IPS-20b (cell line): Measurements from ENCODE around the gene NXNL2.

Experiments used
- H3K27ac ChIP-seq: one replicate; pipeline ENCODE4 v1.5.1; 2013; ENCODE audit warnings: low read length
- H3K27me3 ChIP-seq: 2 replicates; pipeline ENCODE4 v1.6.1; 2013; ENCODE audit warnings: mild to moderate bottlenecking, low read length, inconsistent platforms; ENCODE audit not compliant: insufficient read depth
- H3K36me3 ChIP-seq: 2 replicates; pipeline ENCODE4 v1.6.1; 2013; ENCODE audit warnings: low read depth, mild to moderate bottlenecking, inconsistent platforms, low read length, moderate library complexity; ENCODE audit not compliant: insufficient read depth
- H3K4me1 ChIP-seq: 2 replicates; pipeline ENCODE4 v1.6.1; 2013; ENCODE audit warnings: mild to moderate bottlenecking, control low read depth, inconsistent platforms, low read length, moderate library complexity; ENCODE audit not compliant: insufficient read depth
- H3K4me3 ChIP-seq: 2 replicates; pipeline ENCODE4 v1.5.1; 2013; ENCODE audit warnings: mild to moderate bottlenecking, low read length, inconsistent platforms
- H3K9ac ChIP-seq: 2 replicates; pipeline ENCODE4 v1.6.1; 2013; ENCODE audit warnings: low read depth, mild to moderate bottlenecking, inconsistent platforms, low read length, moderate library complexity
- H3K9me3 ChIP-seq: 2 replicates; pipeline ENCODE4 v1.6.1; 2013; ENCODE audit warnings: mild to moderate bottlenecking, low read depth, low read length, inconsistent platforms; ENCODE audit not compliant: insufficient read depth

NXNL2 gene

DNA sequence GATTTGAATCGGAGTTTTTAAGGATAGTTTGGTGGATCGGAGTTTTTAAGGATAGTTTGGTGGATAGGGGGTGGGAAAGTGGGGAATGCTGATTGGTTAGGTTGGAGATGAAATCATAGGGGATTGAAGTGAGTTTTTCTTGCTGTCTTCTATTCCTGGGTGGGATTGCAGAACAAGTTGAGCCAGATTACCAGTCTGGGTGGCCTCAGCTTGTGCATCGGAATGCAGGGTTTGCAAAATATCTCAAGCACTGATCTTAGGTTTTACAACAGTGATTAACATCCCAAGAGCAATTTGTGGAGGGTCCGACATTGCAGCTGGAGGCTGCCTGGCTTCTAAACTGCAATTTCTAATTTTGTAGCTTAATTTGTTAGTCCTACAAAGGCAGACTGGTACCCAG lies 23.1 kb upstream of the NXNL2 start:
- H3K27me3 ChIP-seq, result no peaks in the 10 kb centered on the region
- H3K4me1 ChIP-seq, result no peaks in the 10 kb centered on the region
- H3K27ac ChIP-seq, result no peak overlapping the region
- H3K4me3 ChIP-seq, result no peak overlapping the region
- no peak overlapping the region for H3K9ac ChIP-seq
- peaks cover 8% of the 10 kb centered on the region; the same call in 1 of the 2 replicates for H3K9me3 ChIP-seq
- H3K36me3 ChIP-seq, result no peaks in the 10 kb centered on the region

DNA sequence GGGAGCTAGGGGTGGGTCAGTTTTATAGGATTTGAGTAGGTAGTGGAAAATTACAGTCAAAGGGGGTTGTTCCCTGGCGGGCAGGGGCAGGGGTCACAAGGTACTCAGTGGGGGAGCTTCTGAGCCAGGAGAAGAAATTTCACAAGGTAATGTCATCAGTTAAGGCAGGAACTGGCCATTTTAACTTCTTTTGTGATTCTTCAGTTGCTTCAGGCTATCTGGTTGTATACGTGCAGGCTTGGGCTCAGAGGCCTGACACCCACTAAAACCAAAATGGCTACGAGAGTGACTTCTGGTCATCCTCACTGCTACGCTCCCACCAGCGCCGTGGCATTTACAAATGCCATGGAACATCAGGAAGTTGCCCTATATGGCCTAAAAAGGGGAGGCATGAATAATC lies 20.7 kb upstream of the NXNL2 start:
- Histone ChIP-seq H3K36me3 (no peaks in the 10 kb centered on the region), H3K4me3 (no peak overlapping the region), H3K4me1 (no peaks in the 10 kb centered on the region; the same call in 1 of the 2 replicates), H3K27ac (no peak overlapping the region), H3K9ac (no peak overlapping the region), H3K9me3 (no peaks in the 10 kb centered on the region; the same call in 1 of the 2 replicates), H3K27me3 (no peaks in the 10 kb centered on the region)

DNA sequence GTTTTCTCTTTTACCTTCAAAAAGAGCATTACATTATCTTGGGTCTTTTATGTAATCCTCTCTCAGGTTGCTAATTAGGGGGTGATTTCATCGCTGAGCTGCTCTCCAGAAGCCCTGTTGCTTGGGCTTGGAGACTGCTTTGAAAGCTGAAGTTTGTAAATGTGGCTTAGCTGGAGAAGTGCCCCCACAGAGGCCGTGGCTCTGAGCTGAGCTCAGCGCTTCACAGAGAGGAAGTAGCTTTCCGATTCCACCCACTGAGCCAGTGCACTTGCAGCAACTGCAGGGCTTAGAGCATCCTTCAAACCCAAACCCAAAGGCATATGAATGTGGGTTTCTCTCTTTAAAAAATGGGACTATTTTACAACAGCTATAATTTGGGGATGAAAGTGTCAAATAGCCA lies 13.7 kb upstream of the NXNL2 start:
- Histone ChIP-seq H3K4me1 (peaks cover 13% of the 10 kb centered on the region), H3K27ac (peak overlapping the region; percentile 2), H3K36me3 (no peaks in the 10 kb centered on the region), H3K4me3 (no peak overlapping the region), H3K27me3 (no peaks in the 10 kb centered on the region), H3K9me3 (no peaks in the 10 kb centered on the region), H3K9ac (no peak overlapping the region)

DNA sequence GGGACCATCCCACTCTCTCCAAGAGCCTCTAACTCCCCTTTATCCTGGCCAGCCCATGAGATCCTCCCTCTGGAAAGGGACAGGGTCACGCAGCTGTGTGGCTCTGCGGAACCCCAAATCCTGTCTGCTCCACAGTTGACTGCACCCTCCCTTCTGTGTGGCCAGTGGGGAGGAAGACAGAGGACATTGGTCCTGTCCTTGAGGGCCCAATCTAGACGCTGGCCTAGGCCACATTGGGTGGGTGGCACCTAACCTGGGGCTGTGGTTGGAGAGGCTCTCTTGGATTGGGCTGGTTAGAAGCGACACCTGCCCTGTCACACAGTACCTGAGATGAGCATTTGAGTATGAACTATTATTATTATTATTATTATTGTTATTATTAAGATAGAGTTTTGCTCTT lies 12.6 kb upstream of the NXNL2 start:
- Histone ChIP-seq H3K27me3 (no peaks in the 10 kb centered on the region), H3K9ac (no peak overlapping the region), H3K36me3 (no peaks in the 10 kb centered on the region), H3K4me3 (no peak overlapping the region), H3K4me1 (peaks cover 13% of the 10 kb centered on the region), H3K27ac (no peak overlapping the region), H3K9me3 (no peaks in the 10 kb centered on the region)

DNA sequence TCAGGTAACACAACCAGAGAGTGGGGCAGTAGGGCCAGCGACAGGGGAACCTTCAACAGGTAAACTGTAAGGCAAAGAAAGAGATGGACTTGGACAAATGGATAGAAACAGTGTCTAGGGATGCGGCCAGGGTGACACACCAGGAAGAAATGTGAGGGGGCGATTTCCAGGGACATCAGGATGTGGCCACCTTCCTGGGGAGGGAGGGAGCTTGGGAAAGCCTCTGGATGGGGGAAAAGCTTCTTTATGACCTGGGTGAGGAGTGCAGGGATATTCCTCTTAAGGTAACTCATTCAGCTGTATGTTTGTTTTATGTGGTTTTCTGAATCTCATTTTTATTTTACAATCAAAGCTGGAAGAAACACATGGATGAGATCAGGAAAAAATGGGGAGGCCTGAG lies 11.9 kb upstream of the NXNL2 start:
- H3K27me3 ChIP-seq, result no peaks in the 10 kb centered on the region
- peaks cover 13% of the 10 kb centered on the region for H3K4me1 ChIP-seq
- H3K4me3 ChIP-seq, result no peak overlapping the region
- no peak overlapping the region for H3K27ac ChIP-seq
- no peak overlapping the region for H3K9ac ChIP-seq
- no peaks in the 10 kb centered on the region for H3K9me3 ChIP-seq
- H3K36me3 ChIP-seq, result no peaks in the 10 kb centered on the region

DNA sequence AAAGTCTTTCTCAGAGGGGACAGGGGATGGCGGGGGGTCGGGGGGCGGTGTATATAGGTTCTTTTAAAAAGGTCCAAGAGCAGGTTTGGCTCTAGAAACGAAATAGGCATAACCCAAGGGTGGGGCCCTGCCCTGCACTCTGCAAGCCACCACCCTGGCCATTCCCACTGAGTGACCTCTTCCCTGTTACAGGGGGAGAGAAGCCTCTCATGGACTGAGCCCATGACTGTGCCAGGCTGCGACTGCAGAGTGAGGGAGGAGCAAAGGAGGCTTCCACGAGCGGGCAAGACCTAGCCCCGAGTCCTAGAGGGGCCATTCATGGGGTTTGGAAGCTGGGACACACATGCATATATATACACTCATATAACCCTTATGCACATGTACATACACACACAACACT lies 10.1 kb upstream of the NXNL2 start:
- H3K4me1 ChIP-seq, result peaks cover 13% of the 10 kb centered on the region
- H3K36me3 ChIP-seq, result no peaks in the 10 kb centered on the region

DNA sequence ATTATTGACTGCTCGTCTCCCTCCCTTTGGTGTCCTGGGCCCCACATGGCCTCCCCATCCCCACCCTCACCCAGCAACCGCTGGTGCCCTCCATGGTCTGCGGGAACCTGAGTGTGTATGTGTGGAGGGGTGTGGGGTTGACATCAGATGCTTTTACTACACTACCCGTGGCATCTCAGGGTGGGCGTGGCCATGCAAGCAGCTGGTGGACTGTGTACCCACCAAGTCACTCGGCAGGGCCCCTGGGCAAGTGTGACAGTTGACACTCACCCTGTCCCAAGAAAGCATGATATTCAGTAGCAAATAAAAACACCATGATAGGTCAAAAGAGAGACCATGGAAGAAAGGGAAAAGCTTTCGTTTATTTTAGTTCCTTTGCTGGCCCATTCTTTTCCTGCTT lies 7.4 kb upstream of the NXNL2 start:
- peaks cover 14% of the 10 kb centered on the region for H3K27me3 ChIP-seq
- no peak overlapping the region for H3K4me3 ChIP-seq
- no peak overlapping the region for H3K9ac ChIP-seq
- H3K36me3 ChIP-seq, result no peaks in the 10 kb centered on the region
- no peak overlapping the region for H3K27ac ChIP-seq
- peaks cover 11% of the 10 kb centered on the region for H3K4me1 ChIP-seq
- H3K9me3 ChIP-seq, result no peaks in the 10 kb centered on the region

More for the DNA sequence above, 10.1 kb upstream of the NXNL2 start:
- H3K27me3 ChIP-seq, result peaks cover 5% of the 10 kb centered on the region
- H3K9ac ChIP-seq, result no peak overlapping the region
- no peak overlapping the region for H3K4me3 ChIP-seq
- H3K27ac ChIP-seq, result no peak overlapping the region
- H3K9me3 ChIP-seq, result no peaks in the 10 kb centered on the region

DNA sequence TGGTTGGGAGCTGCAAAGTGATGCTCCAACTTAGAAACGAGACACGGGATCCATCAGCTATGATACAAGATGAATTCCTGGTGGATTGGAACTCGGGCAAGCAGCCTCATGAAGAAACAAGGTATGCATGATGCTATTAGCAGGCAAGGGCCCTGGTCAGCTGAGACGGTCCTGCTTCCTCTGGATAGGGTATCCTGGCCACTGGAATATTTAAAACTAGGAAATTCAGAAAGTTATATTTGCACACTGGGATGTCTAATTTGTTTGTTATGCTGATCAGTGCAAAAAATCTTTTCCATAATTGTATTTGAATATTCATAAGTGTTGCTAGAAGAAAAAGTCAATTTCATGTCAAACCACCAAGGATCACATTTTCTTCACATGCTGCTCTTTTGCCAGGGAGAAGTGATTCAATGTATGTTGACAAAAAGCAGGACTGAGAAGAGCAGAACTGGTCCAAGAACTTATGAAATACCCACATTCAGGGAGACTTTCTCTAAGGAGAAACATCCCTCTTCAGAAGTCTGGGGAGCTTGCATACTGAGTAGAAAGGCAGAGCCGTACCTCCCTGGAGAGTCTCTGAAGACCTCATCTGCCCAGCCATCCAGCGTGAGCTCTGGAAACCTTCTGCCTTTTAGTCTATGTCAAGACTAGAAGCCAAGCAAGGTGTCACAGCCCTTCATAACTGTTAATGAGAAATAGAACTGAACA lies 6.7 kb upstream of the NXNL2 start:
- no peak overlapping the region for H3K9ac ChIP-seq
- no peak overlapping the region for H3K4me3 ChIP-seq
- H3K27ac ChIP-seq, result no peak overlapping the region
- H3K27me3 ChIP-seq, result peaks cover 20% of the 10 kb centered on the region
- H3K36me3 ChIP-seq, result no peaks in the 10 kb centered on the region
- H3K9me3 ChIP-seq, result no peaks in the 10 kb centered on the region
- peaks cover 13% of the 10 kb centered on the region for H3K4me1 ChIP-seq

DNA sequence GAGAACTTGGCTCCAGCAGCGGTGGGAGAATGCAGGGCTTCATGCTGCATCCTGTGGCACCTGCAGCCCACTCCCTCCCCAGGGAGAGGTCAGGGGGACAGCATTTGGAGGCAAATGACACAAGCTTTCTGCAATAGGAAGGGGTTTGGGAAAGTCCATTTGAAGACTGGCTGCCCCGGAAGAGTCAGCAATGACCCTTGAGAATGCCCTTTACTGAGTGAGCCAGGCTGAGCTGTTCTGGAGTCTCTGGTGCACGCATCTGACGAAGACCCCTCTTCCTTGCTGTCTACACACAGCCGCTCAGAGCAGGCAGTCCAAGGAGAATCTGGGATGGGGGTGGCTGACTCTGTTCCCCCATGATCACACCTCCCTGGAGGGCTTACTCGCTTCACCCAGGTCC lies 5.5 kb upstream of the NXNL2 start:
- H3K36me3 ChIP-seq, result no peaks in the 10 kb centered on the region
- H3K27ac ChIP-seq, result no peak overlapping the region
- H3K27me3 ChIP-seq, result peaks cover 29% of the 10 kb centered on the region
- no peaks in the 10 kb centered on the region for H3K9me3 ChIP-seq
- peaks cover 13% of the 10 kb centered on the region for H3K4me1 ChIP-seq
- no peak overlapping the region for H3K9ac ChIP-seq
- no peak overlapping the region for H3K4me3 ChIP-seq

DNA sequence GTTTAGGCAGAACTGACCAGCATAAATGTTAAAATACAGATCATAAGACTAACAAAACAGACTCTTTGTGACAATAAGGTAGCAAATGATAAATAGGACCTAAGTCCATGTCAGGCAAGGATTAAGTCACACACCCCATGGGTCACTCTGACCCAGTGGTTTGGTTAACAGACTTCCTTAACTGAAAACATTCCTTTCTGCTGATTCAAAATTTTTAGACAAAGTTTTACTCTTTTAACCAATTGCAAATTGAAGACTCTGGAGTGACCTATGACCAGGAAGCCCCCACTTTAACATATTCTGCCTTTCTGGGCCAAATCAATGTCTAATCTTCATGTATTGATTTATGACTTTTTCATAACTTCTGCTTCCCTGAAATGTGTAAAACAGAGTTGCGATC lies 4.9 kb upstream of the NXNL2 start:
- Histone ChIP-seq H3K27ac (no peak overlapping the region), H3K4me1 (peaks cover 13% of the 10 kb centered on the region), H3K9ac (no peak overlapping the region), H3K9me3 (no peaks in the 10 kb centered on the region), H3K27me3 (peaks cover 30% of the 10 kb centered on the region), H3K36me3 (no peaks in the 10 kb centered on the region), H3K4me3 (no peak overlapping the region)

DNA sequence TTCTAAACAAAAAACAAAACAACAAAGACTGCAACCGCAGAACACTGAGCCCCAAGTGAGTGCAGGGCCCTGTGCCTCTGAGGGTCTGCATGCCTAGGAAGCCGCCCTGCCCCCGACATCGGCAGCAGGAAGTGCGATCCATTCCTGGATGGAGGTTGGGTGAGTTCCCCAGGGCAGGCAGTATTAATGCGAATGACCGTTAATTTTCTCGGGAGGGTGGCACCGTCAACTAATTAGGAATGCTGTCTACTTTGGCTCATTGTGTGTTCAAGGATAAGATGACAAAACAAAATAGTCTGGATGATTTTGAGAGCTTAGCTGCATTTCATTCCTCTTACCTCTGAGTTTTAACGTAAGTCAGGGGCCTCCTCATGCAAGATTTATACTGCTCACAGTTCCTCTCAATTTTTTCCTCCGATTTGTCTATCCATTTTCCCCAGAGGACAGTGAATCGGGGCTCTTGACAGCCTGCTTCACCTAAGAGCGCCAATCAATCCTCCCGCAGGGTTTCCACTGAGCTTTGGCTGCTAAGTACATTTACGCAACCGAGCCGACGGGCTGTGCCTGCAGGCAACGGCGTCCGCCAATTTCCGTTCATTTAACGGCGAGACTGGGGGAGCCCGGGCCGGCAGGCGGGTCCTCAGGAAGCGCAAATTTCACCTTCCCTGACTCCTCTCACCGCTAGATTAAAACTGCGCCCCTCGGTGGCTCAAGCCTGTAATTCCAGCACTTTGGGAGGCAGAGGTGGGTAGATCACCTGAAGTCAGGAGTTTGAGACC lies 2.9 kb upstream of the NXNL2 start:
- H3K9ac ChIP-seq, result peak overlapping the region; percentile 53; the same call in 1 of the 2 replicates
- no peaks in the 10 kb centered on the region for H3K9me3 ChIP-seq
- H3K4me1 ChIP-seq, result peaks cover 13% of the 10 kb centered on the region
- H3K4me3 ChIP-seq, result peak overlapping the region; percentile 68
- H3K36me3 ChIP-seq, result no peaks in the 10 kb centered on the region
- H3K27ac ChIP-seq, result no peak overlapping the region
- H3K27me3 ChIP-seq, result peaks cover 51% of the 10 kb centered on the region

DNA sequence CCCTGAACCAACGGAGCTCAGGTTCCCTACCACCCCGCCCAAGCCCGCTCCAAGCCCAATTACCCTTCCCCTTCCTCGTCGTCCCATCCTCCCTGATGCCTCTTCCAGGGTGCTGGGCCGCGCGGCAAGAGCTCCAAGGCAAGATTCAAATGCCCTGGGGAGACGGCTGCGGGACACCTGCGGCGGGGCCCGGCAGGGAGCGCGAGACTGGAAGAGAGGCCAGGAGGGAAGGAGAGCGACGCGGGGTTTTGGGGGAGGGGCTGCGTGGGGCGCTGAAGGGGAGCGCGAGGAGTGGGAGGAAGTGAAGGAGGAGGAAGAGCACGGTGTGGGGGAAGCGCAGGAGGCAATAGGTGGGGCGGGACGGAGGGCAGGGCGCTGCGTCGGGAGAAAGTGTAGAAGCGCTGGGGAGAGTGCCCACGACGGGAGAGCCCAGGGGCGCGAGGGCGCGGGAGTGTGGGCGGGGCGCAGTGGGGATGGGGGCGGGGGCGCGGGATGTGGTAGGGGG lies 975 bp upstream of the NXNL2 start:
- Histone ChIP-seq H3K4me3 (peak overlapping the region; percentile 69), H3K27ac (no peak overlapping the region)

More for the DNA sequence above, 975 bp upstream of the NXNL2 start:
- Histone ChIP-seq H3K9me3 (no peaks in the 10 kb centered on the region), H3K36me3 (no peaks in the 10 kb centered on the region), H3K4me1 (peaks cover 13% of the 10 kb centered on the region), H3K27me3 (peaks cover 58% of the 10 kb centered on the region), H3K9ac (no peak overlapping the region; the same call in 1 of the 2 replicates)
